HL-60 (cell line): ENCODE results near the gene KCND2.

Experiments
- DNase-seq, 2 experiments: peaks; one replicate each; pipeline ENCODE4 v3.0.0-alpha.2; 2010 to 2020; ENCODE audit warnings: low read depth in 1 of 2, low spot score in 1 of 2
- H3K27ac ChIP-seq: fragments of 250-450 bp; sonication (Bioruptor Pico); replicated peaks from 2 replicates; pipeline ENCODE4 v1.5.1; 2020; ENCODE audit warnings: mild to moderate bottlenecking, moderate library complexity
- H3K27me3 ChIP-seq: fragments of 250-450 bp; sonication (Bioruptor Pico); 2 replicates; pipeline ENCODE4 v1.5.1; 2021; ENCODE audit warnings: mild to moderate bottlenecking, moderate library complexity; ENCODE audit not compliant: insufficient read depth, poor library complexity, severe bottlenecking
- H3K4me3 ChIP-seq: replicated peaks from 2 replicates; pipeline ENCODE4 v1.5.1; 2011; ENCODE audit warnings: mild to moderate bottlenecking, control low read depth, low read length; ENCODE audit not compliant: insufficient read depth
- CTCF ChIP-seq: IDR thresholded peaks from one replicate; pipeline ENCODE4 v1.5.1; 2011; ENCODE audit warnings: low read length, control low read depth, inconsistent platforms; ENCODE audit not compliant: insufficient read depth
- GABPA ChIP-seq: IDR thresholded peaks from 2 replicates; pipeline ENCODE4 v1.6.1; 2012; ENCODE audit warnings: low read depth
- POLR2AphosphoS5 ChIP-seq: IDR thresholded peaks from 2 replicates; pipeline ENCODE4 v1.6.1; 2012; ENCODE audit warnings: low read depth
- REST ChIP-seq: IDR thresholded peaks from 2 replicates; pipeline ENCODE4 v1.6.1; 2012; ENCODE audit warnings: low read depth; ENCODE audit not compliant: insufficient replicate concordance
- SPI1 ChIP-seq: IDR thresholded peaks from 2 replicates; pipeline ENCODE4 v1.6.1; 2012; ENCODE audit warnings: low read depth, mild to moderate bottlenecking, borderline replicate concordance

Gene KCND2

GRCh38 chr7:120743128-120743527, 470.2 kb downstream of the KCND2 start:
- no peak for DNase-seq
- Histone ChIP-seq H3K27me3 (no peaks in the 10 kb centered on the region), H3K27ac (no peak overlapping the region), H3K4me3 (no peak overlapping the region)
- TF ChIP-seq CTCF (no peak), SPI1 (no peak), POLR2AphosphoS5 (no peak)

- Histone ChIP-seq H3K27ac (no peak overlapping the region), H3K4me3 (no peak overlapping the region), H3K27me3 (no peaks in the 10 kb centered on the region)
- TF ChIP-seq CTCF (no peak), GABPA (no peak), SPI1 (no peak)
- DNase-seq: no peak
These were observed 487.1 kb downstream of the KCND2 start for GRCh38 chr7:120760050-120760449.

GRCh38 chr7:120760851-120761250, 487.9 kb downstream of the KCND2 start:
- no peak for TF ChIP-seq GABPA
- TF ChIP-seq SPI1: no peak
- TF ChIP-seq REST: no peak
- TF ChIP-seq CTCF: no peak
- no peak for TF ChIP-seq POLR2AphosphoS5
- H3K27ac ChIP-seq: no peak overlapping the region
- H3K27me3 ChIP-seq: no peaks in the 10 kb centered on the region
- no peak for DNase-seq
- no peak overlapping the region for H3K4me3 ChIP-seq

- TF ChIP-seq GABPA (no peak), POLR2AphosphoS5 (no peak), REST (no peak), CTCF (no peak), SPI1 (no peak)
- Histone ChIP-seq H3K27me3 (no peaks in the 10 kb centered on the region), H3K4me3 (no peak overlapping the region), H3K27ac (no peak overlapping the region)
- no peak for DNase-seq
These were observed 497.2 kb downstream of the KCND2 start for GRCh38 chr7:120770206-120770605.
